Stimulated activated CD4-positive, alpha-beta T cell treated with anti-CD3 and anti-CD28 coated beads, TNF-alpha, amount 100 ng/mL, for 4 hours (primary cell): Measurements from ENCODE around the gene CHRD.
"Not testable (repeated sequence)": the region's sequence is repeated elsewhere in the genome, so short reads cannot be mapped to it uniquely, and the experiment has no call there.

Source experiments
- DNase-seq, 3 experiments: peaks; one replicate each; pipeline ENCODE4 v3.0.0-alpha.2; 2020; ENCODE audit warnings: low read depth in 3 of 3

The CHRD gene

DNA sequence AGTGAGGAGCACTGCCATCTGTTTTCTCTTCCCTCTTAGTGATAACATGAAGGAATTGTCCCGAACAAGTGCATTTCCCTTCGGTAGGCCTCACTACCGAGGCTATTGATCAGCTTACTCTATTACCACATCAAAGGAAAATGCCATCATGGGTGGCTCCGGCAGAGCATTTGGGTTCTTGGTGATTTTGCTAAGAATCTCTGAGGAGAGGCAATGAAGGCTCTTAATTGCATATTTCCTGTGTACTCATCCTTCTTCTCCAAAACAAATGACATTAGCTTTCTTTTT lies 35.3 kb downstream of the CHRD start:
- no peak for DNase-seq

- DNase-seq = peak; percentile 40 to 48 (median 46)
These were observed 37.9 kb downstream of the CHRD start for GRCh38 chr3:184417619-184418327.

DNA sequence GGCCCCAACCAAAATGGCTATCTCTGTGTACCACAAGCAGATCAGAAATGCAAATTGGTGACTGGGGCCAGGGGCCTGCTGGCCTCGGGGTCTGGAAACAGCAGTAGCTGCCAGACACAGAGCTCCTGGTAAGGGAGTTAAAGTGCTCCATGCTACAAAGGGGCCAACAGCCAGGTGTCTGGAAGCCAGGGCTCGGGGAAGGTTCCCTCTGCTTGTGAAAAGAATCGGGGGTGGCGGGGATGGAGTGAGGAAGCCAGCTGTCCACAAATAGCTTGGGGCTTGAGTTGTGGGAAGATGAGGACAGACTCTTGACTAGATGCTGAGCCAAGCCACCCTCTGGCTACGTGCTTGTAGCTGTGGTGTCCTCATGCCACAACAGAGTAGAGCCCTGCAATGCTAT lies 39.3 kb downstream of the CHRD start:
- no peak for DNase-seq

GRCh38 chr3:184423561-184423960 lies 43.7 kb downstream of the CHRD start:
- DNase-seq = no peak

GRCh38 chr3:184426691-184427141 lies 46.9 kb downstream of the CHRD start:
- no peak for DNase-seq

DNA sequence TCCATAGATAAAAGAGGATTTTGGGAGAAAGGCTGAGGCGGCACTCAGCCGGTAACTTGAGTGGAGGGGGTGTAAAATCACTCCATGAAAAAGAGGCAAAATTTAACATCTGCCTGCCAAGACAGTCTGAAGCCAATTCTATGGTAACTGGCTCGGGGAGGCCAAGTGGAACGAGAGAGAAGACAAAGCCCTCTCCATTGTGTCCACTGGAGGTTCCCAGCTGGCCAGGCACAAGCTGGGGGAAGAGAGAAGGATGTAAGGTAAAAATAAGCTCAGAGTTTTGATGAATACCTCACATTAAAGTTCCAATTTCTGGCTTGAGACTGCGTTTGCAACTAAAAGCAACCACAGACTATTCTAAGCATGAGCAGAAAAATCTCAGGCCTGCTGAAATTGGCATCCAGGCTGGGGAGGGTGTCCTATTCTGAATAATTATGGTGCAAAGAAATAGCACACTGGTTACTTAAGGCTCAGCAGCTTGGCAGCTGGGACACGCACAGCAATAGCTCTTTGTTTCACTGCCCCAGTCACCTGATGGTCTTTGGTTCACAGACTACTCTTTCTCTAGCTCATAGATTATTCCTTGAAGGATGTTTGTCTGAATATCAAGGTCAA lies 48.8 kb downstream of the CHRD start:
- no peak for DNase-seq

DNA sequence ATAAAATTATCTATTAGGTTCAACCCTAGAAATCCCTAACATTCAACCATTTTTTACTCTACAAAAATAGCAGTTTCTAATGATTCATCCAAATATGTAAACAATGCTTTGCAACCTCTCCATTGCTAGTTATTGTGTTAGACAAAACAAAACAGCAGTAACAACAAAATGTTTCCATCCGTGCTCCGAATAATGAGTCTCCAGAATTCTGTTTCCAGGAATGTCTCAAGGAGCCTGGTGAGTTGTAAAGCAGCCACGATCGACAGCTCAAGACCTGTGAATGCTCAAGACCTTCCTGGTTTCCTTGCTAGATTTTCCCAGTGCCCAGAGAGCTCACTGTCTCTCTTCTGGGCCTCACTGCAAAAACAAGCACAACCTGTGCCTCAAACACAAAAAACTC lies 49.9 kb downstream of the CHRD start:
- no peak for DNase-seq

DNA sequence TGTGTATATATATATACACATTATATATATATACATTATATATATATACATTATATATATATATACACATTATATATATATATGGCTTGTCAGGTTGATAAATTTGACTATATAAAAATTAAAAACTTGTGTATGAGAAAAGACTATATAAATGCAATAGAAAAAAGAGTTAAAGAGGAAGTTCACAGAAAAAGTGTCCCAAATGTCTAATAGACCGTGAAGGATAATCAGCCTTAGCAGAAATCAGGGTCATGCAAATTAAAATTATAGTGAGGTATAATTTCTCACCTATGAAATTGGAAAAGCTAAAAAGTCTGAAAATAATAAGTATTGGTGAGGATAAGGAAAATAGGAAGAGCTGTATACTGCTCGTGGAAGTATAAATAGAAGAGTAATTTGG lies 51.1 kb downstream of the CHRD start:
- DNase-seq = no peak

DNA sequence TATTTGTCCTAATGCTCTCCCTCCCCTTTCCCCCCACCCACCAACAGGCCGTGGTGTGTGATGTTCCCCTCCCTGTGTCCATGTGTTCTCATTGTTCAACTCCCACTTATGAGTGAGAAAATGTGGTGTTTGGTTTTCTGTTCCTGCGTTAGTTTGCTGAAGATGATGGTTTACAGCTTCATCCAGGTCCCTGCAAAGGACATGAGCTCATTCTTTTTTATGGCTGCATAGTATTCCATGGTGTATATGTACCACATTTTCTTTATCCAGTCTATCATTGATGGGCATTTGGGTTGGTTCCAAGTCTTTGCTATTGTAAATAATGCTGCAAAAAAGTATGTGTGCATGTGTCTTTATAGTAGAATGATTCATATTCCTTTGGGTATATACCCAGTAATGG lies 53.3 kb downstream of the CHRD start:
- DNase-seq = not testable (repeated sequence)

GRCh38 chr3:184439096-184439495 lies 59.2 kb downstream of the CHRD start:
- no peak for DNase-seq
